HG03342 (cell line): ENCODE measurements around the gene HOXA4.

Experiments used
- ATAC-seq: cut with Tn5 transposase; IDR thresholded peaks from one replicate; pipeline ENCODE4 v1.9.1; 2021; ENCODE audit warnings: mild to moderate bottlenecking, moderate library complexity; ENCODE audit not compliant: unreplicated experiment

The HOXA4 gene

DNA sequence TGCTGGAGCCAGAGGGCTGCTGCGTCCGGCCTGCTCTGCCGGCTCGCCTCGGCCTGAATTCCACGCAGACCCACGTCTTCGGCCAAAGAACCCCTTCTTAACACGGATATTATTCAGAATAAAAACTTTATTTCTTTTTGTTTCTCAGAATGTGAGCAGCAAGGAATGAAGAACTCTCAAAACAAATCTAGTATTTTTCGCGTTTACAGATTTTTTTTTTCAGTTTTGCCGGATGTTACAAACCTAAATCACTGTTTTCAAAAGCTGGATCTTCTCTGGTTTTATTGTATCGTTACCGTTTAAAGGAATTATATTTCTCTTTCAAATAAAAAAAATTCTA, 23.7 kb downstream of the HOXA4 start:
- ATAC-seq = no peak

DNA sequence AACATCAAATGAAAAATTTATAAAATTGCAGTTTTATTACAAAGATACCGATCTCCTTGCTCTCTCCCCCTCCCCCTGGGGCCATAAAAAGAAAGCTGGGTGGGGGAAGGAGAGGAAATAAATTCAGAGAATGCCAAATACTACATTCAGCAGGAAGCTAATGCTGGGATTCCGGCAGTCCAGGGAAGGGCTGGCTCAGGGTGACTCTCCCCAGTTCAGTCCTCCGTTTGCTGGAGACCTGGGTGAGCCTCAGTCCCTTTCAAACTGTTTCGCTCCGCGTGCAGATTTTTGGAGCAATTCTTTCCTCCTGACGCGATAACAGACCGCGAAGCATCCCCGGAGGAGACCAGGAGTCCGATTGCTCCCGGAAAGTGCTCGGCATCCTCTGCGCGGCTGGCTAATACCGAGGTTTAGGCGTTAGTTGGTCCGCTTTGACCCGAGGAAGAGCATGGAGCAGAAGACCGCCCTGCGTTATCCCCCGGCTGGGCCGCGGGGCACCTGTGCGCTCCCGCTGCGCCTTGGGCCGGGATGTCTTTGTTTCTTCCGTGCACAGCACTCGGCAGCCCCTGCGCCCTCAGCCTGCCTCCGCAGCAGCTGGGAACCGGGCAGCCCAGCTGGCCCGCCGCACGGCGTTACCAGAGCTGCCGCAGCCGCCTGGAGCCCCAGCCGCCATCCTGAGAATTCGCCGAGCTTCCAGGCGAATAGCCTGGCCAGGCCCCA, 24.2 kb downstream of the HOXA4 start:
- ATAC-seq = no peak

DNA sequence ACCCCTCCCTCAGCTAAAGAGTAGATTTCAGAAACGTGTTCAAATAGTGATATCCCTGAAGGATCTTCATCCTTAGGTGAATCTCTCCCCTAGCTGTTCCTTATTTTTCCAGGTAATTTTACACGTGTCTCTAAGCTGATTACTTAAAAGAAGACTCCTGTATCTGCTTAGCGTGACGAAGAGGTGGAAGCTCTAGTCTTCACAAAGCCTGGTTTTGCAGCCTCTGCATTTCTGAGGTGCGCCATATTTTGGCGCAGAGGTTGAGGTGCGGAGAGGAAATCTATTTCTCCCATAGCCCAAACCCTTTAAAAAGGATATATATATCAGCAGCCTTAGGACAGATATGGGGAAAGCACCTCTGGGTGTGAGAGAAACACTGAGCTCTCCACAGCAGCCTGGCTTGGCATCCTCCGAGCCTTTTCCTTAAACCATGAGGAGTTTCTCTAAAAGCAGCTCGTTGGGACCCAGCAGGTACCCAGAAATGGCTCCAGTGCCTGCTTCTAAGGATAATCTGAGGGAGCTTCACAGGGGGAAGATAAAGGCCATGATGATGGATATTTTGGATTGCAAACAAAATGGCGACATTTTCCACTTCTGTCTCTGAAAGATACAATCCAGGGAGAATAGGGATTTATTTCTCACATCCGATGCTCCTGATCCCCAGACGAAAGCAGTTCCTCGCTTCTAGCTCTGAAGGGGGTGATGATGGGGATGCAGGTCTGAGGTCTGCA, 25.1 kb downstream of the HOXA4 start:
- no peak for ATAC-seq

DNA sequence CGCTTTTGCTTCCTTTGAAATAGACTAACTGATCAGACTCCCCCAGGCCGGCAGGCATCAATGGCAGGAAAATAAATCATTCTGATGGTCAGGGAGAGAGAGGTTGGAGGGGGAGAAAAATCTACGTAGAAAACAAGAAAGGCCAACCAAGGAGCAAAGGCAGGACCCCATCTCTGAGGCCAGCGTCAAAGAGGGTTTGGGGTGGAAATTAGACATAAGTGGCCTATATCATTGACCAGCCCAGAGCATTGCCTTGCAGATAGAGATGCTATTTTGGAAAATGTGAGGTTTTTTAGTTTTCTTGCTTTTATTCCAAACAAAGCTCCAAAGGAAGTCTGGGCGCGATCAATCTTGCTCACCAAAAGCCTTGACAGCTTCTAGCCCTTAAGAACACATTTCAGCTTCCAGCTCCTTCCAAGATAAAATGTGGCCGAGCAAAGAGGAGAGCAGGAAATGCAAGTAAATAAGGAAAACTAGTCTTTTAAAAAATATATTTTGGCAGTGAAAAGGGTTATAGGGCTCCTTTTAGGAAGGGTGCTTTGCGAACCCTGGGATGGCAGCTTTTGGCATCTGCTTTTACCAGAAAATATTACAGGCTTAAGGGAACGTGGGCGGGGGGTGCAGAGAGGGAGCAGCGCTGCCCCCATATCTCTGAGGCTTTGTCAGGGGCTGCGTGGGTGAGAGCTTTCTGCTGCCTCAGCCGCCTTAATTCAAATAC, 26.1 kb downstream of the HOXA4 start:
- ATAC-seq = no peak

DNA sequence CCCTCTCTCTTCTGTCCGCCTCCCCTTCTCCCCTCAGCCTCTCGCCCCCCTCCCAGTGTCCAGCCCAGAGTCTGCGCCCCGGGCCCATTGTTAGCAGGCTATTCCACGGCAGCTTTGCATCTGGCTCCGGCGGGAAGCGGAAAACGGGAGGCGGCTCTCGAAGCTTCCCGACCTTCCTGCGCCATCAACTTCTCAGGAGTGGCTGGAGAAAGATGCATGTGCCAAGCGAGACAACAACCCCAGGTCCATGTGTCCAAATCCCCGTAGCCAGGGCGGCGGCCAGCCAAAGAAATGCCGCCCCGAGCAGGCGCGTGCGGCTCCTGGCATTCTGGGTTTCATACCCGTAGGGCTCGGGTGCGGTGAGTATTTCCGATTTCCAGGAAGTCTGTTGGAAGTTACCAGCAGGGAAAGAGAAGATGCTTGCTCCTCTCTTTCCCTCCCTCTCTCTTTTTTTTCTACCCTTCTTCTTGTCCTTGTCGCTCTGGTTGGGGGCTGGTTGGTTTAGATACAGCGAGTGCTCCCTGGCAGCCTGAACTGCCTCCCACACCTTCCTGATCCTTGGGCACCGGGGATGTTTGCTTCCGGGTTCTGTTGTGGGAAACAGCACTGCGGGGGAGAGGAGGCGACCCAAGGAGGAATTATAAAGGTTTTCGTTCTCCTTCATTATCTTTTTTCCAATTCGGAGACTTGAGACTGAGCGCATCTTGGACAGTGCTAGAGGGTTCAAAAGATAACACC, 26.9 kb downstream of the HOXA4 start:
- no peak for ATAC-seq

DNA sequence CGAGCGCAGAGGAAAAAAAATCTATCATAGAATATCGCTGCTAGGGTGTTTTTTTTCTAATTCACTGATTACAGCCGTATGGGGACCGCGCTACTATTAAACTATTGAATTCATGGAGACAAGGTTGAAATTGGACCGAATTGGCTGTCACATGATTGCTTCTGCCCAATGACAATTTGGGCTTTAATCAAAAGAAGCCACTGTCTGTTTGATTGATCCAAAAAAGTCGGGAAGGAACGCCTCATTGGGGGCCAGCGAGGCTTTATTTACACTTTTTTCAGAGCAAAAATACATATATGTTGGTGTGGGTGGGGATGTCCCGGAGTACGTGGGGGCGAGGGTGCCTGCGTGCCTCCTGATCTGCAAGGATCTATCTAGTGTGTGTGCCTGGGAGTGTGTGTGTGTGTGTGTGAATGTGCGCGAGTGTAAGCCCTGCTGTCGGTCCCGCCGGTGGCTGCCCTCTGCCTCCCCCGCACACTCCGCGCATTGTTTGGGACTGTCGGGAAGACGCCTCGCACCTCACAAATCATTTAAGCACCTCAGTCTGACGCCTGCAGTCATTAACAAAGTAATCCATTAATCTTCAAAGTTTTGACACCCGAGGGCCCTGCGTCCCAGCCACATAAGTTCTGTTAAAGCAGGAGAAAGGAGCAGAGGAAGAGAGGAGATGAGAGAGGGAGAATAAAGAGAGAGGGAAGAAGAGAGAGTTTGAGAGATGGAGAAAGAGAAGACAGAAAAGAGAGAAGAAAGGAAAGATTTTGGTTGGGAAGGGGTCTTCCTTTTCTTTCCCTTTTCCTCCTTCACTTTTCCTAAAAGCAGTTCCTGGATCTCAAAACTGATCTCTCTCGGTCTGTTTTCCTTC, 27.7 kb downstream of the HOXA4 start, which contains the start of gene HOXA2:
Gene HOXA2 (minus strand): TSS at position 103 of the 862 bp plus-strand sequence. CDS start 183 bp downstream, outside the sequence.
- no peak for ATAC-seq

DNA sequence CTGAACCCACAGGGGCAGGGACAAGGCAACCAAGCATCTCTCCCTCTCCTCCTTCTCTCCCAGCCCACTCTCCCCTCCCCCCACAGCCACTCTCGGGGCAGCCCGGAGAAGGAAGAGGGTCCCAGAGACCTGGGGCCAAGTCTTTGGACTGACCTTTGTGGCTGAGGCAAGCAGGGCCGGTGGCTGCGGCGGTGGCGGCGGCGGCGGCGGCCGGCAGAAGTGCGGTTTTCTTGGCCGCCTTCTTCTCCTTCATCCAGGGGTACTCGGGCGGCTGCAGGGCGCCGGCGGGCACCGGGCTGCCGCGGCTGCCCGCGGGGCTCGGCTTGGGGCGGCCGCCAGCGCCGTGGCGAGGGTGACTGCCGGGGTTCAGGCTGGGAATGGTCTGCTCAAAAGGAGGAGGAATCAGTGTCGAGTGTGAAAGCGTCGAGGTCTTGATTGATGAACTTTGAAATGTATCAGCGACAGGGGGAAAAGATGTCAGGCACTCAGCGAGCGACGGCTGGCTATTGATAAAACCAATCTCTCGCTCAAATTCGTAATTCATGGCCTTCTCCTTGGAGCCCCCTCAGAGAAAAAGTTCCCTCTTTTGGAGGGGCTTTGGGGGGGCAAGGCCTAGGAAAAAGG, 28.5 kb downstream of the HOXA4 start:
- no peak for ATAC-seq

DNA sequence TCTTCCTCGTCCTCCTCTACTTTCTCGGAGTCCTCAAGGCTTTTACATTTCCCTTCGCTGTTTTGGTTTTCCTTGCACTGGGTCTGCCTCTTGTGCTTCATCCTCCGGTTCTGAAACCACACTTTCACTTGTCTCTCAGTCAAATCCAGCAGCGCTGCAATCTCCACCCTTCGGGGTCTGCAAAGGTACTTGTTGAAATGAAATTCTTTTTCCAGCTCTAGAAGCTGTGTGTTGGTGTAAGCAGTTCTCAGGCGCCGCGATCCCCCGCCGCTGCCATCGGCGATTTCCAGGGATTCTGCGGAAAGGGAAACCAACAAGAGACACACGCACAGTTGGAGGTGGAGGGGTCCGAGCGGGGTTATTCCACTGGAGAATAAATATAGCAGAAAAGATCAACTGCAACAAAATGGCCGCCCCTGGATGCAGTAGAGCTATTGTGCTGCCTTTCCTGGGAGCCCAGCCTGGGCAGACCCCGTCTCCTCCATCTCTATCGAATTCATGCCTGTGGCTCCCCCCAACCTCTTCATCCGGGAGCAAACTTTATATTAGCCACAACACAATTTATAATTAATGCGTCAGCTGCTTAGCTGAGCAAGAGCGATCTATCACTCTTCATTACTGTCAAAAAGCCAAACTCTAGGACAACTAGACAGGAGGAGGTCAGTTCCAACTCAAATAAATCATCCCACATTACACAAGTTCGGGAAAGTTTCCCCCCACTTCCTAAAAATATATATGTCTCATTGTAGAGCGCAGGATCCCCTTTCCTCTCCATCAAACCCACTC, 29.2 kb downstream of the HOXA4 start:
- no peak for ATAC-seq

DNA sequence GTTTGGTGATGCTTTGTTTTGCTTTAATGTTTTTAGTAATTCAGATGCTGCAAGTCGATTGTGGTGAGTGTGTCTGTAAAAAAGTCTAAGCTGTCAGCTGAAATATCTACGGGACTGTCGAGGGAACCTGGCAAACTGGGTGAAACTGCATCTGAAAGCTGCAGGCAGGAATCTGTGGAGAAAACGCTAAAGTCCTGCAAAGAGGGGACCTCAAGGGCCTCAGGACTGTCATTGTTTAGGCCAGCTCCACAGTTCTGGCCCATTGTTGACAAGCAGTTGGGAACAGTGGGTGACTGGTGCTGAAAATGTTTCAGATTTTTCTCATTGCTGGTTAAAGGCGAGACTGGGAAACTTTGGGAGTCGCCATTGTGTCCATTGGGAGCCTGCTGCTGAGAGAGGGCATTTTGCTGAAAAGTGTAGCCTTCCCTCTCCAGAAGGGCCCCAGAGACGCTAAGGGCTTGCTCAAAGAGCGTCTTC, 29.8 kb downstream of the HOXA4 start:
- ATAC-seq = no peak

DNA sequence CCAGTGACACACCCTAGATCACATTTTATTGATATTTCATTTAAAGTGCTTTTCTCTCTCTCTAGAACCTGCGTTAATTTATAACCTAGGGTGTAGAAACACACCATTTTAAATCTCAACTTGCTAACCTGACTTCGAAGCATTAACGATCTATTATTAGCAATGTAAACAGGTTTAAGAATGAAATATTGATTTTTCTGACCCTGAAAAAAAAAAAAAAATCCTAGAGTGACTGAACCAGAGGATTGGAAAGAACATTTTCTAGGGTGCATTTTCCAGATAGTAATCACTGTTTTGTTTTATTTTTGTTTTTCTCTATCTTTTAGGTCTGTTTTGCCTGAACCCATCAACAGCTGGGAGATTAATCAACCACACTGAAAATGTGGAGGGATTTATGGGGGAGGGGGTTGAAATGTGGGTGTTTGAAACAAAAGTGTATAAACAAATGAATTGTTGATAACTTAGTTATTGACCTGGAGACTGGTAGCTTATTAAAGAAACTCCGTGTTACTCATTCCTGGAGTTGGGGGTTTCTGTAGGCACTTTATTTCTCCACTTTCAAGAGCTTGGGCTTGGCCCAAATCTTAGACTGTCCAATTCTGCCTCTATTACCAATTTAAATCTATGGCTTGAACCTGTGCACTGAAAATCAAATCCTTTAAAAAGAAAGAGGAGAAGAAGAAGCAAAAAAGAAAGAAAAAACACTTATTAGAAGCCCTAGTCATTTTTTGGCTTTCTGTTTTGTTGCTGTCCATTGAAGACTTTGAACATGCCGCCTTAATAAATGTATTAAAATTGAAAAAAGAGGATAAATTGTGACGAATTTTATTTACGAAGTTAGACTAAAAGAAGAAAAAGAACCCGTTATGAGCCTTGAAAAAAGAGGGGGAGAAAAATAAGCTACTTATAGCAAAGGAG, 30.8 kb downstream of the HOXA4 start:
- no peak for ATAC-seq

DNA sequence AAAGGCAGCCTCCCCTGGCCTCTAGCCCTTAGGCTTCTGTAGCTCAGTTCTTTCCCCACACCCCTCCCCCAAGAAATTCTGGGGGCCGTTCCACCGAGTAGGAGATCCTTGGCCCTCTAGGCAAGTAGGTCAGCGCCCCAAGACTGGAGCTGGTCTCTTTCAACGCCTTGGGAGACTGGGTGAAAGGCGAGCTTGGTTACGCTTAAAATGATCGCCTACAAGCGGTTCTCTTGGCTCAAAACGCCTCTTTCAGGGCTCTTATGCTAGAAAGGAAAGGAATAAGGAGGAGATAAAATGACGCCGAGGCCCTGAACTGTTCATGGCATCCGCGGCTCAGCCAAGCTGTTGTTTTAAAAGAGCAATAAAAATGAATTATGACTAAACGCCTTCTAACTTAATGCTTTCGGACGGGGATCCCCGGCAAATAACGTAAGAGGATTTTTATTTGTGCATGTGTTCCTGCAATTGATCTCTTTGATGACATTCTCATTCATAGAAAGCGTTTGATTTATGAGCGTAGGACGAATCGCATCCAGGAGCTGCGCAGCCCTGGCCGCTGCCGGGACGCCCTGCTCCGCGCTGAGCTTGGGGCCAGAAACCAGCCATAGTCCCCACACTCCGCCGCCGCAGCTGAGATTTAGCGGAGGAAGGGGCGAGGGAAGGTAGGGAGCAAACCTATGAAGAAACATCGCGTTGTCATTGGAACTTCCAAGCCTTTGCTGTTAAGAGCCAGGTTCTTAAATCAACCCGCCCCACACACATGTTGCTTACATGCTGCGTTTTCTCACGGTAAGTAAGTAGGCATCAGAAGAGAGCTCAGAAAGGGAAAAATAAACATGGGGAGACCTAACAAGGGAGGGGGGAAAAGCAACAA, 31.7 kb downstream of the HOXA4 start:
- ATAC-seq = no peak

DNA sequence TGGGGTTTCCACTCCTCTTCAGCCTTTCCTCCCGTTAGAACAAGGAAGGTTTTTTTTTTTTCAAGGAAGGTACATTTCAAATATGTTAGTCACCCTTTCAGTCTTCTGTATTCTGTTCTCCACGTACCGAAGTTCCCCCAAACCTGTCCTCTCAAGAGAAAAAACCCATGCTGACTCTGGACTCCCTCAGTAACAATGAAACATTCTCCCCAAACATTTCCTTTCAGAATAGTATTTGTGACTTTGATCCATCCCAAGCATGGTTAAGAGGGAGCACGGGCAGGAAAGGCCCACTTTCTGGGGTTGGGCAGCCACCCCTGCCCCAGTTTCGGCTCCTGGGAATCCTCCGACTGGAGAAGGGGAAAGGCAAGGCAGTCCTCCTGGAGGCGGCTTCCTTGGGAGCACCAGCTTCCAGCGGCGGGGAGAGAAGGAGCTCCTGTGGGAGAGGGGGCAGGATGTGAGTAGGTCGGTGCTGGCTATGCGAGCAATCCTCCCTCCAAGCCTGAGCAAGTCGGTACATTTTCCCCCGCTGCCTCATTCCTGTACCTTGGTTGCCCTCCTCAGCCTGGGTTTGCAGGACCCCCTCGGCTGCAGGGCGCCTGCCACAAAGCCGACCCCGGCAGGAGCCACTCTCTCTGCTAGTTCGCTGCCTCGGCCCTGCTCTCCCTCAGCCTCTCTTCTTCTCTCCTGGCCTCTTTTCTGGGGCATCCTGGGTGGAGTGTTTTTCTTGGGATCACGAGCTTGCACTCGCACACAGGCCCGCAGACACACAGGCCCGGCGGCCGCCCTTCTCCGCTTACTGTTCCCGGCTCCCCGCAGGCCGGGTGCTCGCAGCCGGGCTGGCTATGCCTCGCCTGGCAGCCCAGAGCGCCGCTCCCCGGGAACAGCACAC, 32.6 kb downstream of the HOXA4 start:
- ATAC-seq = no peak

DNA sequence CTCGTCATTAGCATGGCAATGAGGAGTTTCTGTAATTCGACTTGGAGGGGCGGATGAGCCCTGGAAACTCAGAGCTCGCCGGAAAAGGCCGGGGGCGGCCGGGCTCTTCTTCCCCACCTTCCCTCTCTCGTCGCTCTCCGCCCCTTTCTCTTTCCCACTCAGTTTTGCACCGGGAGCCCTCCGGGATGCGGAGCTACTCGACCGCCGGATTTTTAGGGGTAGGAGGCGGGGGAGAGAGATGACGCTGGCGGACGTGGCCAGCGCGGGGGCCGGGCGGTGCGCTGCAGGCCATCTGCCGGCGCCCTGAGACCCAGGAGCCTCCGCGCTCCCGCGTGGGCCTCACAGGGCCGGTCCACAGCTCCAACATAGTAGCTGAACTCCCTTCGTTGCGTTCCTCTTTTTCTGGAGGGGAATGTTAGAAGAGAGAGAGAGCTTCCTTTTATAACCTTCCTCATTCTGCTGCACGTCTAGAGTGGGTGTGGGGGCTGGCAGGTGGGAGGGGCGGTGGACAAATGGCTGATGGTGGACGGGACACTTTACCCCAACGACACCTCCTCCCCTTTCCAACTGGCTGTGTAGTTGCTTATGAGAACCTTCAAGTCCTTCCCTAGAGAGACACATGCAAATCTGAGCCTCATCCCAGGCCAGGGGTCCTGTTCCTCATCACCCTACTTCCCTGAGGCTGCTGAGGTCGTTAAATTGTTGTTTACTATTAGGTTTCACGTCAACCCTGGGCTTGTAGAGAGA, 33.6 kb downstream of the HOXA4 start:
- no peak for ATAC-seq

DNA sequence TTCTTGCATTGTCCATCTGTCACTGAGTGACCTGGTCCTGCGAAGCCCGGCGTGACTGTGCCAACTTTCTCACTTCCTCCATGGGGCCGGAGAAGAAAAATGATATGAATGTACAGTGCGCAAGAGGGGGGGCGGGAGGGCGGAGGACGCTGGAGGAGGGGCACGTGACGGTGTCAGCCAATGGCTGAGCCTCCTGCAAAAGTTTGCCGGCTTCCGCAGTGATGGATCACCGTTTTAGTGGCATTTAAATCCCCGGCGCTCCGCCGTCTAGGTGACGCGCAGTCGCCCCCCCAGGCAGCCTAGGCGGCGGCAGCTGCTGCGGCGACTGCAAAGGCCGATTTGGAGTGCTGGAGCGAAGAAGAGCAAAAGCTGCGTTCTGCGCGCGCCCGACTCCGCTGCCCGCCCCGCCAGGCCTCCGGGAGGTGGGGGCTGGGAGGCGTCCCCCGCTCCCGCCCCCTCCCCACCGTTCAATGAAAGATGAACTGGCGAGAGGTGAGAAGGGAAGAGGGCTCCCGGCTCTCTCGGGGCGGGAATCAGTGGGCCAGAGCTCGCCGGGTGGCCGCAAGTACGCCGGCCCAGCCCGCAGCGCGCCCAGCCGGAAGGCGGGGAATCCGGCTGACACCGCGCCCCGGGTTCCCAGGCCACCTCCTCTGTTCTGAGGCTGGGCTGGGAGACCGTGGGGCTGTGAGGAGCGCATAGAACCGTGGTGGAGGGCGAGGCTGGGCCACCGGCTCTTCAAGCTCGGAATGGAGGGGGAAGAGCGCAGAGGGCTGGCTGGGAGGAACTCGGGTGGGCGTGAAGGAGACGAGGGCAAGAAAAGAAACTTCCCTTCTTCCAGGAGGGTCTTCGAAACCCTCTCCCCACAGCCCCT, 34.4 kb downstream of the HOXA4 start, which contains the start of gene HOXA1:
Gene HOXA1 (minus strand): TSS at position 104 of the 871 bp plus-strand sequence. CDS start 88 bp downstream, at position 16.
- ATAC-seq = peak; percentile 85
